GM10248 (cell line): ENCODE measurements around the gene SLCO2A1.

Source experiments
- CTCF ChIA-PET: fragments of 300-600 bp; sonication (Branson Sonifier 250); formaldehyde crosslinking; extraction: SDS; loops from one replicate; lab custom pipeline; 2021; ENCODE audit warnings: antibody characterized with exemption; lab: Yijun Ruan, JAX
- POLR2A ChIA-PET: fragments of 350-650 bp; sonication (Branson Sonifier 250); formaldehyde crosslinking; extraction: SDS; loops from one replicate; lab custom pipeline; 2020; ENCODE audit warnings: antibody characterized with exemption; lab: Yijun Ruan, JAX
- DNase-seq: peaks from one replicate; pipeline ENCODE4 v3.0.0; 2012; ENCODE audit errors: extremely low spot score
- TF ChIP-seq, protein P1 (sequence below): IDR thresholded peaks from 2 replicates; pipeline ENCODE4 v1.5.1; 2012; ENCODE audit warnings: mild to moderate bottlenecking, low read depth; ENCODE audit errors: extremely low read depth, missing control alignments, control extremely low read depth

Gene SLCO2A1

DNA sequence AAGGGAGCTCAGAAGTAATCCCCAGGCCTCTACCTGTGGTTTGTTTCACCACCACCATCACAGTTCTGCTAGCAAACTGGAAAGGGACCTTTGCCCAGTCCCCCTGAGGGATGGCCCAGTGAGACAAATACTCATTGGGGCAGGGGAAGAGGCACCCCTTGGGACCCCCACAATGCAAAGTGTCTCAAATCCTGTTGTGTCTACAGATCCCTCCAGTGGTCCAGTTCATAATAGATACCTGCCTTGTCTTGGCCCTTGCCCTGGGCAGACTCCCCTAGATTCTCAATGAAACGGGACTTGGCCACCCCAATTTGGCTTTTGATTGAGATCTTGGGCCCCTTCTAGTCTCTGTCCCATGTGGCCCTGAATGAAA lies 90.3 kb downstream of the SLCO2A1 start:
- DNase-seq = no peak
- TF ChIP-seq, protein P1, sequence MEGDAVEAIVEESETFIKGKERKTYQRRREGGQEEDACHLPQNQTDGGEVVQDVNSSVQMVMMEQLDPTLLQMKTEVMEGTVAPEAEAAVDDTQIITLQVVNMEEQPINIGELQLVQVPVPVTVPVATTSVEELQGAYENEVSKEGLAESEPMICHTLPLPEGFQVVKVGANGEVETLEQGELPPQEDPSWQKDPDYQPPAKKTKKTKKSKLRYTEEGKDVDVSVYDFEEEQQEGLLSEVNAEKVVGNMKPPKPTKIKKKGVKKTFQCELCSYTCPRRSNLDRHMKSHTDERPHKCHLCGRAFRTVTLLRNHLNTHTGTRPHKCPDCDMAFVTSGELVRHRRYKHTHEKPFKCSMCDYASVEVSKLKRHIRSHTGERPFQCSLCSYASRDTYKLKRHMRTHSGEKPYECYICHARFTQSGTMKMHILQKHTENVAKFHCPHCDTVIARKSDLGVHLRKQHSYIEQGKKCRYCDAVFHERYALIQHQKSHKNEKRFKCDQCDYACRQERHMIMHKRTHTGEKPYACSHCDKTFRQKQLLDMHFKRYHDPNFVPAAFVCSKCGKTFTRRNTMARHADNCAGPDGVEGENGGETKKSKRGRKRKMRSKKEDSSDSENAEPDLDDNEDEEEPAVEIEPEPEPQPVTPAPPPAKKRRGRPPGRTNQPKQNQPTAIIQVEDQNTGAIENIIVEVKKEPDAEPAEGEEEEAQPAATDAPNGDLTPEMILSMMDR = no peak
- ChIA-PET CTCF (no interaction called here), POLR2A (no interaction called here)

DNA sequence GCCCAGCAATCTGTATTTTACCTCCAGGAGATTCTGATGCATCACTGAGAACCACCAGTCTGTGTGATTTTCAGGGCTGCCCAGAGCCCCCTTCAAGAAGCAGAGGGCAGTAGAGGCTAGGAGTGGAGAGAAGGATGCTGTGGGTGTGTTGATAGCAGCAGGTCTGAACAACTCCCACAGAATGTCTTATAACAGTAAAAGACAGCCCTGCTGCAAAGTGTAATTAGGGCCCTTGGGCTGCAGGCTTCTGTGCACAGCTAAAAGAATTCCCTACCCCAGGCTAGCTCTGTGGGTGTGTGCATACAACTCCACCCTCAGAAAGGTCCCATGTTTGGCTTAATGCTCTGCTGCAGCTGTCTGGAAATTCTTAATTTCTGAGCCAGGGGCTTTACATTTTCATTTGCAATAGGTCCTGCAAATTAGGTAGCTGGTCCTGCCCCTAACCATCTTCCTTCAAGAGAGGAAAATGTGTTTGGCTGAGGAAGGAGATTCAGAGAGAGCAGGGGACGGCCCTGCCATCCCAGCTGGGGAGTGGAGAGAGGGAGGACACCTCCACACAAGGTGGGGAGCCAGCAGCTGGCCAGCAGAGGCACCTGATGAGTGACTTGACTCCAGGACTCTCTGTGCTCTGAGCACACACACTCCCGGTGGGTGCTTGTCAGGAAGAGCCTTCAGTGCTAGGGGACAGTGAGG lies 90.8 kb downstream of the SLCO2A1 start:
- no peak for DNase-seq
- TF ChIP-seq, protein P1 = no peak
- ChIA-PET POLR2A (no interaction called here), CTCF (no interaction called here)

DNA sequence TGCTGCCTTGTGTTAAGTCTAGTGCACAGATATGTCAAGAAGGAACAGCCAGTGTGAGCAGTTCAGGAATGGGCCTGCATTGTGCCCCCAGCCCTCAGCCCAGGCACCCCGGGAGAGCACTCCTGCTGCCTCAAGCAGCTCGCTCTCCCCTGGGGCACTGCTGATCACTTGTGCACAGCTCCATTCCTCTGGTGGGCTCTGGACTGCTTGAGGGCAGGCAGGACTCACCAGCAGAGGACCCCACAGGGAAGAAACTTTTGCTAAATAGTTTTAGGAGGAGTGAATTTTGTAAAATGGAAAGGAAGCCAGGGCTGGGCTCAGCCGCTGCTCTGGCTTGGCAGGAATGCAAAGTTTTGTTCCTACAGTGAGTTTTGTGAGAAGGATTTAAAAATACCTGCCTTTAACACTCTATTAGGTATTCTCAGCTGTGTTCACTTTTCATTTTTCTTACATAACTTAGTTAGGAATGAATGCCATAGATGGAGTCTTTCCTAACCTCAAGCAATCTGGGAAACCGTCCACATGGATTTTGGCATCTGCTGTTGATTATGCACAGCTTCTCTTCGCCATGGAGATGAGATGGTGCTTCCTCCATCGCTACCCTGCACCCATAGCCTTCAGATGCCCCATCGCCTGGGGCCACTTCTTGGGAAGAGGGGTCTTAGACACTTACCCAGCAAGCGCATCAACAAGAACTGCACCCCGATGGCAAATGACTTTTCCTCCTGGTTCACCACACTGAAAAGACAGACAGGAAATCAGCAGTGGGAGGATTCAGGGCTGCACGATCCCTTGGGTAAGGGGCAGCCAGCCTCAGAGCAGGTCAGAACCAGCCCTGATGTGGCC lies 91.7 kb downstream of the SLCO2A1 start:
- TF ChIP-seq, protein P1 = no peak
- POLR2A ChIA-PET = no interaction called here
- DNase-seq = no peak
- CTCF ChIA-PET = no interaction called here

DNA sequence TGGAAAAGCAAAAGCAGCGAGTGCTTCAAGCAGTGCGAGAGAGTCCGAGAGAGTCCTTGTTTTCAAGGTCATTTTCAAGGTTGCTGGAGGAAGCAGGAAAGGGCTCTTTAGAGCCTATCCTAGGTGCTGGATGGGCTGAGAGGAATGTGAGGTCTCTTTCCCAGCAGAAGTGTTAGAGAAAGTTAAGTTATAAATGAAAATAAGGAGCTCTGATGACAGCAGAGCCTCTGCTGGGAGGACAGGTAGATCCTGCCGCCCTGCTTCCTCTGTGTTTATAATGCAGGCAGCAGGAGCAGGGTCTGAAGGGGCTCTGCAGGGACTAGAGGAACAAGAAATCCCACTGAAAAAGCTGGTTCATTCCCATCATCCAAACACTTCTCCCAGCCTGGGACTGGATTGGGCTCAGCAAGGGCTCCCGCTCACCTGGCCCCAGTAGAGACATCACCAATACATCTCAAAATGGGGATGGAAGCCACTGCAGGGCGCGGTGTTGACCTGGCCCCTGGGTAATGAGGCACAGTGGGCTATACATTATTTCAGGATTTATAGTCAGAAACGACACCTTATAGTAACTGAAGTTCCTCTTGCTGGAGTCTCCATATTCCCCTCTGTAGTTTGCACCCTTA lies 92.6 kb downstream of the SLCO2A1 start:
- DNase-seq = no peak
- TF ChIP-seq, protein P1 = no peak
- ChIA-PET POLR2A (no interaction called here), CTCF (no interaction called here)

DNA sequence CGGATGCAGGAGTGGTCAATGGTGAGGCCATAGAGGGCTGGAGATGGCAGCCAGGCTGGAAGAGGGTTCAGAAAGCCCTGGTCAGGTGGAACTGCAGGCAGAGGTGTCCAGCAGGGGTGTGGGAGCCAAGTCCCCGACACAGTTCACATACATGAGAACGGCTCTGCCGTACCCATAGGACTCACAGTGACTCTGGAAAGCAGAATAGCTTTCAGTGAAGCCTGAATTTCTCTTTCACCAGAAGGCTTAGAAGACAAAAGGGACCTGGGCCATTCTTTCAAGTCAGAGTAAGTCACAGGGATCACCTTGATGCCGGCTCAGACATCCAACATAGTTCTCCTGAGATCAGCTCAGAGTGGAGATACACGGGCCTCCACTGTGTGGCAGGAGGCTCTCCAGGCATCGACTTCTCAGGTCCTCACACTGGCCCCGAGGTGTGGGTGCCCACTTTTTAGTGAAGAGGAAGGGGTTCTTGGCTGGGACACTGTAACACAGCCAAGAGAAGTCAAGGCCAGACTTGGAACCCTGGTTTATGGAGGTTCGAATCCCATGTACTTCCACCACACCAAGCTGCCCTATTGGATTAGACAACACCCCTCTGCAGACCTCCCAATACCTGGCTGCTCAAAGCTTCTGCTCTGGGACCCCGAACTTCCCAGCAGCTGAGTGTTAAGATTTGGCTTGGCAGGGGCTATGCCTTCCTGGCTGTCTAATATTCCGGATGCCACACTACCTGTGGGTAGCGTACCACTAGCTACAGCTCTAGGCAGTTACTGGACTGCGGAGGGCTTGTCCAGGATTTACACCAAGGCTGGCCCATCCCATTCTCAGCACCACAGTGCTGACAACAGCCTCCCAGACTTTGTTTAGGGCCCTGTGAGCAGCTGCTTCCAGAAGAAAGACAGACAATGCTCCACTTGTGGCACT lies 93.6 kb downstream of the SLCO2A1 start:
- ChIA-PET POLR2A (no interaction called here), CTCF (no interaction called here)
- TF ChIP-seq, protein P1 = no peak
- no peak for DNase-seq
